ENCODE measurements around the gene SETD1B.
A peak's percentile ranks its signal among the peaks of the same experiment; 100 is the strongest.
"Not testable (repeated sequence)": the region's sequence is repeated elsewhere in the genome, so short reads cannot be mapped to it uniquely, and the experiment has no call there.

Gene SETD1B

GRCh38 chr12:121825041-121825523, 21.3 kb downstream of the SETD1B start:
- DNase-seq (ENCODE audit: low read depth), result no peak

GRCh38 chr12:121826318-121827150, 22.7 kb downstream of the SETD1B start:
- no peak for DNase-seq (ENCODE audit: low read depth)

- no peak for DNase-seq (ENCODE audit: low read depth)
Measured at GRCh38 chr12:121827351-121828099, 23.7 kb downstream of the SETD1B start.

GRCh38 chr12:121828306-121828705, 24.5 kb downstream of the SETD1B start:
- DNase-seq (ENCODE audit: low read depth), result no peak

GRCh38 chr12:121828826-121829225, 25.0 kb downstream of the SETD1B start:
- DNase-seq (ENCODE audit: low read depth), result no peak

- no peak for DNase-seq (ENCODE audit: low read depth)
Measured at GRCh38 chr12:121829250-121829918, 25.6 kb downstream of the SETD1B start.

GRCh38 chr12:121830134-121830533, 26.3 kb downstream of the SETD1B start:
- DNase-seq (ENCODE audit: low read depth), result no peak

GRCh38 chr12:121830588-121831265, 26.9 kb downstream of the SETD1B start:
- DNase-seq (ENCODE audit: low read depth), result no peak

GRCh38 chr12:121831571-121832245, 27.9 kb downstream of the SETD1B start:
- no peak for DNase-seq (ENCODE audit: low read depth)

- no peak for DNase-seq (ENCODE audit: low read depth)
Measured at GRCh38 chr12:121837680-121838079, 33.9 kb downstream of the SETD1B start.

GRCh38 chr12:121838126-121838525, 34.3 kb downstream of the SETD1B start:
- no peak for DNase-seq (ENCODE audit: low read depth)

- peak; percentile 100 for DNase-seq (ENCODE audit: low read depth)
Measured at GRCh38 chr12:121839106-121839992, 35.5 kb downstream of the SETD1B start.

GRCh38 chr12:121839993-121840761, 36.4 kb downstream of the SETD1B start:
- no peak for DNase-seq (ENCODE audit: low read depth)

GRCh38 chr12:121843236-121843982, 39.6 kb downstream of the SETD1B start:
- no peak for DNase-seq (ENCODE audit: low read depth)

GRCh38 chr12:121845701-121846100, 41.9 kb downstream of the SETD1B start:
- no peak for DNase-seq (ENCODE audit: low read depth)

GRCh38 chr12:121849211-121849610, 45.4 kb downstream of the SETD1B start:
- no peak for DNase-seq (ENCODE audit: low read depth)

GRCh38 chr12:121849665-121850064, 45.9 kb downstream of the SETD1B start:
- no peak for DNase-seq (ENCODE audit: low read depth)

GRCh38 chr12:121852392-121852791, 48.6 kb downstream of the SETD1B start:
- not testable (repeated sequence) for DNase-seq (ENCODE audit: low read depth)
